ENCODE data around the gene MSRB1.

DNA sequence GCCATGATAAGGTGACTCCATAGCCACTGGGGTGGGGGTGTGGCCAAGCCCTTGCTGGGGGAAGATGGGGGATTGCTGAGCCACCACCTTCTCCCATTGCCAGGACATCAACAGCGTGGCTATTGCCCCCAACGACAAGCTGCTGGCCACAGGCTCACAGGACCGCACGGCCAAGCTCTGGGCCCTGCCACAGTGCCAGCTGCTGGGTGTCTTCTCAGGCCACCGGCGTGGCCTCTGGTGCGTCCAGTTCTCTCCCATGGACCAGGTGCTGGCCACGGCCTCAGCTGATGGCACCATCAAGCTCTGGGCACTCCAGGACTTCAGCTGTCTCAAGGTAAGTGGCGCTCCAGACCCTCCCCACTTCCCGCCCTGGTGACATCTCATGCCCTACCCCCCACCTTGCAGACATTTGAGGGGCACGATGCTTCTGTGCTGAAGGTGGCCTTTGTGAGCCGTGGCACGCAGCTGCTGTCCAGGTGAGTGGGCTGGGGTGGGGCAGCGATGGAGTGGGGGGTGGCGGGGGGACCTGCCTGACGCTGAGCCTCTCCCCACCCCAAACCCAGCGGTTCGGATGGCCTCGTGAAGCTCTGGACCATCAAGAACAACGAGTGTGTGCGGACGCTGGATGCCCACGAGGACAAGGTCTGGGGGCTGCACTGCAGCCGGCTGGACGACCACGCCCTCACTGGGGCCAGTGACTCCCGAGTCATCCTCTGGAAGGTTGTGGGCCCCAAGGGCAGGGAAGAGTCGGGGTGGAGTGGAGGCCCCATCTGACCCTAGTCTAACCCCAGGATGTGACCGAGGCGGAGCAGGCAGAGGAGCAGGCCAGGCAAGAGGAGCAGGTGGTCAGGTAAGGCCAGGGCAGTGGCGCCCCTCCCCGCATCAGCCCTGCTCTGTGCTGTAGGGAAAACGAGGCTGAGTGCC is 34.2 kb upstream of the MSRB1 start:
- TF ChIP-seq, protein P1, sequence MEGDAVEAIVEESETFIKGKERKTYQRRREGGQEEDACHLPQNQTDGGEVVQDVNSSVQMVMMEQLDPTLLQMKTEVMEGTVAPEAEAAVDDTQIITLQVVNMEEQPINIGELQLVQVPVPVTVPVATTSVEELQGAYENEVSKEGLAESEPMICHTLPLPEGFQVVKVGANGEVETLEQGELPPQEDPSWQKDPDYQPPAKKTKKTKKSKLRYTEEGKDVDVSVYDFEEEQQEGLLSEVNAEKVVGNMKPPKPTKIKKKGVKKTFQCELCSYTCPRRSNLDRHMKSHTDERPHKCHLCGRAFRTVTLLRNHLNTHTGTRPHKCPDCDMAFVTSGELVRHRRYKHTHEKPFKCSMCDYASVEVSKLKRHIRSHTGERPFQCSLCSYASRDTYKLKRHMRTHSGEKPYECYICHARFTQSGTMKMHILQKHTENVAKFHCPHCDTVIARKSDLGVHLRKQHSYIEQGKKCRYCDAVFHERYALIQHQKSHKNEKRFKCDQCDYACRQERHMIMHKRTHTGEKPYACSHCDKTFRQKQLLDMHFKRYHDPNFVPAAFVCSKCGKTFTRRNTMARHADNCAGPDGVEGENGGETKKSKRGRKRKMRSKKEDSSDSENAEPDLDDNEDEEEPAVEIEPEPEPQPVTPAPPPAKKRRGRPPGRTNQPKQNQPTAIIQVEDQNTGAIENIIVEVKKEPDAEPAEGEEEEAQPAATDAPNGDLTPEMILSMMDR (IDR thresholded peaks at IDR 0.05; ENCODE audit: low read length) = no peak
- TF ChIP-seq EZH2 (IDR thresholded peaks at IDR 0.05; ENCODE audit: borderline replicate concordance, low read length) = no peak

Data from OCI-LY1 (cell line).